ENCODE data around the gene SSBP3. TPM values are rescaled to one million over a fixed set of nuclear protein-coding genes. Genes with fewer than 3 reads are reported as not detected.

Gene SSBP3
- total RNA-seq, 1 experiment from 2014 or later, result 115 TPM

- no peak for TF ChIP-seq TCF7 (CRISPR knock-in tag; IDR thresholded peaks at IDR 0.05; ENCODE audit: low read depth)
- TF ChIP-seq MYBL2 (CRISPR knock-in tag; IDR thresholded peaks at IDR 0.05), result no peak
- no peak for TF ChIP-seq KAT7 (CRISPR knock-in tag; IDR thresholded peaks at IDR 0.05; ENCODE audit: borderline replicate concordance)
- no peak for TF ChIP-seq ZNF423 (CRISPR knock-in tag; IDR thresholded peaks at IDR 0.05)
- TF ChIP-seq GRHL2 (CRISPR knock-in tag; IDR thresholded peaks at IDR 0.05; ENCODE audit: insufficient replicate concordance, severe bottlenecking), result no peak
- TF ChIP-seq FOXJ3 (CRISPR knock-in tag; IDR thresholded peaks at IDR 0.05; ENCODE audit: borderline replicate concordance), result no peak
- TF ChIP-seq AR (CRISPR knock-in tag; IDR thresholded peaks at IDR 0.05), result no peak
- TF ChIP-seq ZBTB21 (CRISPR knock-in tag; IDR thresholded peaks at IDR 0.05; ENCODE audit: borderline replicate concordance), result no peak
- TF ChIP-seq, protein P1, sequence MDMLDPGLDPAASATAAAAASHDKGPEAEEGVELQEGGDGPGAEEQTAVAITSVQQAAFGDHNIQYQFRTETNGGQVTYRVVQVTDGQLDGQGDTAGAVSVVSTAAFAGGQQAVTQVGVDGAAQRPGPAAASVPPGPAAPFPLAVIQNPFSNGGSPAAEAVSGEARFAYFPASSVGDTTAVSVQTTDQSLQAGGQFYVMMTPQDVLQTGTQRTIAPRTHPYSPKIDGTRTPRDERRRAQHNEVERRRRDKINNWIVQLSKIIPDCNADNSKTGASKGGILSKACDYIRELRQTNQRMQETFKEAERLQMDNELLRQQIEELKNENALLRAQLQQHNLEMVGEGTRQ (CRISPR knock-in tag; IDR thresholded peaks at IDR 0.05), result no peak
- TF ChIP-seq SOX15 (CRISPR knock-in tag; IDR thresholded peaks at IDR 0.05), result no peak
Measured at GRCh38 chr1:54415533-54415932, 9.3 kb upstream of the SSBP3 start (continued).

GRCh38 chr1:54413732-54414131 lies 7.5 kb upstream of the SSBP3 start:
- ChIA-PET POLR2A (no interaction called here), CTCF (no interaction called here)
- no peak overlapping the region for H3K27ac Mint-ChIP-seq
- H3K4me3 Mint-ChIP-seq, result no peak overlapping the region
- no peak for ATAC-seq
- DNase-seq (ENCODE audit: low spot score), result no peak
- peaks cover 43% of the 10 kb centered on the region for H3K4me1 Mint-ChIP-seq
- no peaks in the 10 kb centered on the region for H3K9me3 Mint-ChIP-seq
- H3K27me3 Mint-ChIP-seq (ENCODE audit: low read depth), result peaks cover 14% of the 10 kb centered on the region
- H3K36me3 Mint-ChIP-seq, result no peaks in the 10 kb centered on the region
- no peak for TF ChIP-seq ELF4 (CRISPR knock-in tag; IDR thresholded peaks at IDR 0.05; ENCODE audit: low read depth)
- TF ChIP-seq, protein P2, sequence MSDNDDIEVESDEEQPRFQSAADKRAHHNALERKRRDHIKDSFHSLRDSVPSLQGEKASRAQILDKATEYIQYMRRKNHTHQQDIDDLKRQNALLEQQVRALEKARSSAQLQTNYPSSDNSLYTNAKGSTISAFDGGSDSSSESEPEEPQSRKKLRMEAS (CRISPR knock-in tag; IDR thresholded peaks at IDR 0.05), result no peak
- no peak for TF ChIP-seq NR2C2 (CRISPR knock-in tag; IDR thresholded peaks at IDR 0.05)
- TF ChIP-seq ZNF396 (CRISPR knock-in tag; IDR thresholded peaks at IDR 0.05; ENCODE audit: borderline replicate concordance), result no peak

DNA sequence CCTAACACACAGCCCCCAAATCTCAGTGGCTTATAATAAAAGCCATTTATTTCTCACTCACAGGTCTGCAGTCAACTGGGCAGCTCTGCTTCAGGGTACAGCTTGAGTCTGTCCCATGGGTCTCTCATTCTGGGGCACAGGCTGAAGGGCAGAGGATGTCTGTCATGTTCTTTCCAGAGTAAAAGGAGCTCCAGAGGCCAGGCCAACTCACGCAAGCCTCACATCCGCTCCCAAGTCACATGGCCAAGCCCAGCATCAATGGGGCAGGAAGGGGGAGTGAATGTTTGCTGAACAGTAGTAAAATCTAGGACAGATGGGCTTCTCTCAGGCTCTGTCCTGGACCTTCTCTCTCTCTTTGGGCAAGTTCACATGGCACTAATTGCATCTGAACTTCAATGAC lies 7.1 kb upstream of the SSBP3 start:
- no peak for TF ChIP-seq ESRRA (CRISPR knock-in tag; IDR thresholded peaks at IDR 0.05; ENCODE audit: borderline replicate concordance)
- TF ChIP-seq NR3C1 (CRISPR knock-in tag; conservative IDR thresholded peaks at IDR 0.05; ENCODE audit: low read depth), result no peak
- TF ChIP-seq IRF2 (CRISPR knock-in tag; IDR thresholded peaks at IDR 0.05; ENCODE audit: borderline replicate concordance, low read depth), result no peak
- no peak for TF ChIP-seq NR2C2 (CRISPR knock-in tag; IDR thresholded peaks at IDR 0.05)
- no peak for TF ChIP-seq NFYB (CRISPR knock-in tag; conservative IDR thresholded peaks at IDR 0.05; ENCODE audit: low read depth)
- TF ChIP-seq ZBTB21 (CRISPR knock-in tag; IDR thresholded peaks at IDR 0.05; ENCODE audit: borderline replicate concordance), result no peak
- no peak for TF ChIP-seq ATF1 (CRISPR knock-in tag; IDR thresholded peaks at IDR 0.05)
- TF ChIP-seq JAZF1 (CRISPR knock-in tag; IDR thresholded peaks at IDR 0.05), result no peak
- no peak for TF ChIP-seq NR1H2 (CRISPR knock-in tag; IDR thresholded peaks at IDR 0.05)
- no peak for TF ChIP-seq GABPB1 (CRISPR knock-in tag; IDR thresholded peaks at IDR 0.05)
- no peak for TF ChIP-seq ZNF317 (CRISPR knock-in tag; IDR thresholded peaks at IDR 0.05; ENCODE audit: borderline replicate concordance, low read depth)
- TF ChIP-seq ZNF396 (CRISPR knock-in tag; IDR thresholded peaks at IDR 0.05; ENCODE audit: borderline replicate concordance), result no peak
- no peak for TF ChIP-seq CTCF (IDR thresholded peaks at IDR 0.05)
- TF ChIP-seq PREB (CRISPR knock-in tag; IDR thresholded peaks at IDR 0.05; ENCODE audit: borderline replicate concordance), result no peak
- TF ChIP-seq ZNF219 (CRISPR knock-in tag; IDR thresholded peaks at IDR 0.05; ENCODE audit: borderline replicate concordance), result no peak
- no peak for TF ChIP-seq ZBTB43 (CRISPR knock-in tag; IDR thresholded peaks at IDR 0.05)
- ChIA-PET CTCF (no interaction called here), POLR2A (no interaction called here)
- H3K27me3 Mint-ChIP-seq (ENCODE audit: low read depth), result peaks cover 14% of the 10 kb centered on the region
- H3K4me3 Mint-ChIP-seq, result no peak overlapping the region
- no peaks in the 10 kb centered on the region for H3K36me3 Mint-ChIP-seq
- H3K4me1 Mint-ChIP-seq, result peaks cover 47% of the 10 kb centered on the region
- H3K27ac Mint-ChIP-seq, result no peak overlapping the region
- ATAC-seq, result no peak
- no peaks in the 10 kb centered on the region for H3K9me3 Mint-ChIP-seq
- DNase-seq (ENCODE audit: low spot score), result no peak

Data from WTC11 (cell line).